ENCODE results near the gene ADCY5.

Gene ADCY5

DNA sequence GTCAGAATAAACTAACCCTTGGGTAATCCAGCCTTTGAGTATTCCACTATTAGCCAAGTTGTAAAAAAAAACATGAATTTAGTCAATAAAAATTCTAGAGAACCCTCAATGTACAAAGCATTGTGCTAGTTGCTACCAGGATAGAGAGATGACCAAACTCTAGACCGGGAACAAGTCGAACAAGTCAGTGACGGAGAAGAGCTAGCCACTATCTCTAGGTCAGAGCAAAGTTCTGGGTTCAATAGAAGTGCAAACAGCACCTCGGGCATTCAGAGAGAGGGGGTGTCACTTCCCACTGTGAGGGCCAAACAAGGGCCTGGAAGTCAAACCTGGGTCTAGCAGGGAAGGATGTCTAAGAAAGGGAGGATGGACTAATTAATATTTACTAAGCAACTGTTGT is 2.3 kb upstream of the ADCY5 start:
- CTCF ChIA-PET: no interaction called here
- DNase-seq (ENCODE audit: low read depth, low spot score): no peak
- TF ChIP-seq, protein P1, sequence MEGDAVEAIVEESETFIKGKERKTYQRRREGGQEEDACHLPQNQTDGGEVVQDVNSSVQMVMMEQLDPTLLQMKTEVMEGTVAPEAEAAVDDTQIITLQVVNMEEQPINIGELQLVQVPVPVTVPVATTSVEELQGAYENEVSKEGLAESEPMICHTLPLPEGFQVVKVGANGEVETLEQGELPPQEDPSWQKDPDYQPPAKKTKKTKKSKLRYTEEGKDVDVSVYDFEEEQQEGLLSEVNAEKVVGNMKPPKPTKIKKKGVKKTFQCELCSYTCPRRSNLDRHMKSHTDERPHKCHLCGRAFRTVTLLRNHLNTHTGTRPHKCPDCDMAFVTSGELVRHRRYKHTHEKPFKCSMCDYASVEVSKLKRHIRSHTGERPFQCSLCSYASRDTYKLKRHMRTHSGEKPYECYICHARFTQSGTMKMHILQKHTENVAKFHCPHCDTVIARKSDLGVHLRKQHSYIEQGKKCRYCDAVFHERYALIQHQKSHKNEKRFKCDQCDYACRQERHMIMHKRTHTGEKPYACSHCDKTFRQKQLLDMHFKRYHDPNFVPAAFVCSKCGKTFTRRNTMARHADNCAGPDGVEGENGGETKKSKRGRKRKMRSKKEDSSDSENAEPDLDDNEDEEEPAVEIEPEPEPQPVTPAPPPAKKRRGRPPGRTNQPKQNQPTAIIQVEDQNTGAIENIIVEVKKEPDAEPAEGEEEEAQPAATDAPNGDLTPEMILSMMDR (IDR thresholded peaks at IDR 0.05; ENCODE audit: insufficient read depth, low read length, missing control alignments): no peak
- H3K4me3 ChIP-seq (ENCODE audit: low read depth, low read length): no peak overlapping the region
- POLR2A ChIA-PET: interaction anchor here (0.6 kb wide), 1 partner anchor 1251 kb away, joined by 3 read pairs; no protein-coding TSS in a partner anchor

GRCh38 chr3:123449997-123450604 is 1.2 kb upstream of the ADCY5 start:
- no peak for DNase-seq (ENCODE audit: low read depth, low spot score)
- H3K4me3 ChIP-seq (ENCODE audit: low read depth, low read length): peak overlapping the region; percentile 58
- ChIA-PET POLR2A (no interaction called here), CTCF (interaction anchor here (1.3 to 2.6 kb wide), 3 partner anchors 8 to 109 kb away, joined by 3 to 11 read pairs (median 11); no protein-coding TSS in a partner anchor)
- TF ChIP-seq, protein P1 (IDR thresholded peaks at IDR 0.05; ENCODE audit: insufficient read depth, low read length, missing control alignments): no peak

- ChIA-PET CTCF (interaction anchor here (0.7 to 2.8 kb wide), 7 partner anchors 9 to 112 kb away, joined by 3 to 11 read pairs (median 5); no protein-coding TSS in a partner anchor), POLR2A (no interaction called here)
- no peak for DNase-seq (ENCODE audit: low read depth, low spot score)
- TF ChIP-seq, protein P1 (IDR thresholded peaks at IDR 0.05; ENCODE audit: insufficient read depth, low read length, missing control alignments): no peak
- H3K4me3 ChIP-seq (ENCODE audit: low read depth, low read length): peak overlapping the region; percentile 58
Measured at GRCh38 chr3:123449102-123449996, 459 bp upstream of the ADCY5 start.

GRCh38 chr3:123447749-123448517 is 957 bp downstream of the ADCY5 start:
- POLR2A ChIA-PET: no interaction called here
- H3K4me3 ChIP-seq (ENCODE audit: low read depth, low read length): no peak overlapping the region

DNA sequence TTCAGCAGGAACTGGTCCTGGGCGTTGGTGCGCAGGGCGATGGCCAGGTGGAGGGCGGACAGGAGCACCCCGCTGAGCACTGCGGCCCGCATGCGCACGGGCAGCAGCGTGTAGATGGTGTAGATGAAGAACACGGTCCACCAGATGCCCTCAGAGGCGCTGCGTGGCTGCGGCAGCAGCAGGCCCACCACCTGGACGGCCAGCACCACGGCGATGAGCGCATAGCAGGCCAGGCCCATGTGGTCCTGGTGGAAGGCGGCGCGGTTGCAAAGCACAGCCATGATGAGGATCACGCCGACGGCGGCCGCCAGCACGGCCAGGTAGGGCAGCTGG is 1.5 kb downstream of the ADCY5 start:
- H3K4me3 ChIP-seq (ENCODE audit: low read depth, low read length): no peak overlapping the region
- CTCF ChIA-PET: interaction anchor here (0.6 to 2.8 kb wide), 7 partner anchors 11 to 135 kb away, joined by 3 to 11 read pairs (median 4); no protein-coding TSS in a partner anchor
- no peak for DNase-seq (ENCODE audit: low read depth, low spot score)
- TF ChIP-seq, protein P1 (IDR thresholded peaks at IDR 0.05; ENCODE audit: insufficient read depth, low read length, missing control alignments): no peak
- POLR2A ChIA-PET: no interaction called here

More at GRCh38 chr3:123447749-123448517, 957 bp downstream of the ADCY5 start:
- TF ChIP-seq, protein P1 (IDR thresholded peaks at IDR 0.05; ENCODE audit: insufficient read depth, low read length, missing control alignments): peak; percentile 4
- CTCF ChIA-PET: interaction anchor here (0.6 to 2.8 kb wide), 8 partner anchors 10 to 135 kb away, joined by 3 to 11 read pairs (median 6); no protein-coding TSS in a partner anchor
- DNase-seq (ENCODE audit: low read depth, low spot score): no peak

All from AG04449 (cell line).